Activated effector memory CD4-positive, alpha-beta T cell treated with Interleukin-2 at 50 U/mL for 16 hours (primary cell): ENCODE measurements around the gene MORC1.
"Not testable (repeated sequence)": the region's sequence is repeated elsewhere in the genome, so short reads cannot be mapped to it uniquely, and the experiment has no call there.

Experiments used
- DNase-seq: peaks from one replicate; pipeline ENCODE4 v3.0.0-alpha.2; 2020

MORC1 gene, protein sequence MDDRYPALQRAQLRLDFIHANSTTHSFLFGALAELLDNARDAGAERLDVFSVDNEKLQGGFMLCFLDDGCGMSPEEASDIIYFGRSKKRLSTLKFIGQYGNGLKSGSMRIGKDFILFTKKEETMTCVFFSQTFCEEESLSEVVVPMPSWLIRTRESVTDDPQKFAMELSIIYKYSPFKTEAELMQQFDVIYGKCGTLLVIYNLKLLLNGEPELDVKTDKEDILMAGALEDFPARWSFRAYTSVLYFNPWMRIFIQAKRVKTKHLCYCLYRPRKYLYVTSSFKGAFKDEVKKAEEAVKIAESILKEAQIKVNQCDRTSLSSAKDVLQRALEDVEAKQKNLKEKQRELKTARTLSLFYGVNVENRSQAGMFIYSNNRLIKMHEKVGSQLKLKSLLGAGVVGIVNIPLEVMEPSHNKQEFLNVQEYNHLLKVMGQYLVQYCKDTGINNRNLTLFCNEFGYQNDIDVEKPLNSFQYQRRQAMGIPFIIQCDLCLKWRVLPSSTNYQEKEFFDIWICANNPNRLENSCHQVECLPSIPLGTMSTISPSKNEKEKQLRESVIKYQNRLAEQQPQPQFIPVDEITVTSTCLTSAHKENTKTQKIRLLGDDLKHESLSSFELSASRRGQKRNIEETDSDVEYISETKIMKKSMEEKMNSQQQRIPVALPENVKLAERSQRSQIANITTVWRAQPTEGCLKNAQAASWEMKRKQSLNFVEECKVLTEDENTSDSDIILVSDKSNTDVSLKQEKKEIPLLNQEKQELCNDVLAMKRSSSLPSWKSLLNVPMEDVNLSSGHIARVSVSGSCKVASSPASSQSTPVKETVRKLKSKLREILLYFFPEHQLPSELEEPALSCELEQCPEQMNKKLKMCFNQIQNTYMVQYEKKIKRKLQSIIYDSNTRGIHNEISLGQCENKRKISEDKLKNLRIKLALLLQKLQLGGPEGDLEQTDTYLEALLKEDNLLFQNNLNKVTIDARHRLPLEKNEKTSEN

DNA sequence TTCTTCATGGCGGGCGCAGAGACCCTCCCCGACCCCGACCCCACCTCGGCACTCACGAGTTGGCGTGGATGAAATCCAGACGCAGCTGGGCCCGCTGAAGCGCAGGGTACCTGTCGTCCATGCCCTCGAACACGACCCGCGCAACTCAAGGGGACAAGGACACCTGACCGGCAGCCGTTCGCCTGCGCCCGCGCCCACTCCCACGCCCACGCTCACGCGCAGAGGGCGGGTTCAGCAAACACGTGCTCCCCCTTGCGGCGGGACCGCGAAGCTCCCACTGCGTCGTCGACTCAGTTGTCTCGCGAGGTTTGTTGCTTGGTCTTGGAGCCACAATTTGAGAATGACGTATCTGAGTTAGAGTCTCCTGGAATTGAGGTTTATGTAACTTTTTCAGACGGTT lies at the start of gene MORC1:
TSS of gene MORC1 (minus strand) at position 196 of the 400 bp plus-strand sequence. CDS start at position 121, 75 bp downstream.
- DNase-seq, result no peak

DNA sequence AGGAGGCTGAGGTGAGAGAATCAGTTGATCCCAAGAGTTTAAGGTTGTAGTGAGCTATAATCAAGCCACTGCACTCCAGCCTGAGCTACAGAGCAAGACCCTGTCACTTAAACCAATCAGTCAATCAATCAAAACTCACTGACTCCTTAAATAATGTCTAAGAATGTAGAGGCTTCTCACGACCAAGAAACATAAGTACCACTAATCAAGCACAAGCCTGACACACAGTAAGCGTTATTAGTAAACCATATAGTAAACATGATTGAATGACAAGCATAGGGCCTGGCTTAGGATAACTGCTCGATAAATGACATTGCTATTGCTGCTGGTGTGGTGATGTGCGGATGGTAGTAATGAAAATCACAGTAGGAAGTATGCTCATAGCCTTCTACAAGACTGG lies 48.0 kb upstream of the MORC1 start:
- DNase-seq, result no peak

DNA sequence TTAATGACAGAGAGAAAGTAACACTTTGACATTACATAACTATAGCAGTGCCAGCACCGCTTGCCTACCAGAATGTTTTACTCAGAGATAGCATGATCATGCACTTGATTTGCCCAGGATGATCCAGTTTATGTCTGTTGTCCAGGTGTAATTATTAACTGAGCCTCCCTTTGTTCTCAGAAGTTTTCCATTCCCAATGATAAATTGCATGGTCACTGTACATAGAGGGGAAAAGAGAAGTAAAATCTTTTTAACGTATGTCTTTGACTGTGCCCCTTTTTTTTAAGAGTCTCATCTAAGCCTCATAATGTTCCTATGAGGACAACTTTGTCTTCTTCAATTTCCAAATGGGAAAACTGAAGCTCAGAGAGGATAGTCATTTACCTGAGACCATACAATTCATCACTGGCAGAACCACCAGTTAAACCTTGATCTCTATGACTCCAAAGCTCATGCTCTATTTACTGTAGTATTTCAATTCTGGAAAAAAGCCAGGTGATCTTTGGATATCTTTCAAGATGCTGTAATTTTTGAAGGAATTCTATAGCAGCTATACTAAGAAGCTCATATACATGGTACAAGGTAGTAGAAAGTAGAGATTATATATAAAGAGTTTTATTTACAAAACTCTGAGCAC lies 43.7 kb upstream of the MORC1 start:
- no peak for DNase-seq

DNA sequence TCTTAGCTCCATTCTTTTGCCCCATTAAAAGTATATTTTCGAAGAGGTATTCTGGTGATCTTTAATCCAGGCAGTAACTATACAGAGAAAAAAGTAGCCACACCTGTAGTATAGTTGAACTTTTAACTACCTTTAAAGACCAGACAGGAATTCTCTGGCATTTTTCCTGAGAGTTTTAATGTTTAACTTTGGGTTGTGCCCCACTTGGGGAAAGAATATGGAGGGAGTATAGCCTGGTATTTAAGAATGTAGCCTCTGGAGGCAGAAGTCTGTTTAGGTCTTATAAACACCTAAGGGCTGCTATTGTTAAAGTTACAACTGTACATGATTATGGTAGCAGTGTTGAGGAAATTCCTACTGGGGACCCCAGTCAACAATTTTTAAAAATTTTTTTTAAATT lies 37.9 kb upstream of the MORC1 start:
- no peak for DNase-seq

DNA sequence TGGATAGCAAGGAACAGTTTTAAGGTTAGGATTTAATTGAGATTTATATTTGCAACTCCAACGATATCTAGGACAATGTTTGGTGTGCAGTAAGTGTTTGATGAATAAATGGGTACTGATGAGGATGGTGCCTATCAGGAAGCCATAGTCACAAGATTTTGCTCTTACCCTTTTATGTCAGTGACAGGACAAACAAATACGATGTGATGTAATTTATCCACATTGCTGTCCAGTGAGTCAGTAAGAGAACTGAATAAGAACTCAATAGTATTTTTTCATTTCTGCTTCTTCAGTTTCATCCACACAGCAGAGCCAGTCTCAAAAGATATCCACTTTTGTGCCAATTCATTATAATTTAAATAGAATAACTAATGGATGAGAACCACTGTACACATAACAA lies 37.0 kb upstream of the MORC1 start:
- no peak for DNase-seq

DNA sequence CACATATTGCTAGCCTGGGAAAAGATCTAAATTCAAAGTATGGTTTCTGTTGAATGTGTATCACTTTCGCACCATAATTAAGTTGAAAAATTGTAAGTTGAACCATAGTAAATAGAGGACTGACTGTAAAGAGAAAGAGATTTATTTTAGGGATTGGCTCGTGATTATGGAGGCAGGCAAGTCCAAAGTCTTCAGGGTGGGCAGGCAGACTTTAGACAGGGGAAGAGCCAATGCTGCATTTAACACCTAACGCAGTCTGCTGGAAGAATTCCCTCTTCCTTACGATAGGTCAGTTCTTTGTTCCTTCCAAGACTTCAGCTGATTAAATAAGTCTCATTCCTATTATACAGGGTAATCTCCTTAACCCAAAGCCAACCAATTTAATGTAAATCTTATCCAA lies 34.4 kb upstream of the MORC1 start:
- no peak for DNase-seq

DNA sequence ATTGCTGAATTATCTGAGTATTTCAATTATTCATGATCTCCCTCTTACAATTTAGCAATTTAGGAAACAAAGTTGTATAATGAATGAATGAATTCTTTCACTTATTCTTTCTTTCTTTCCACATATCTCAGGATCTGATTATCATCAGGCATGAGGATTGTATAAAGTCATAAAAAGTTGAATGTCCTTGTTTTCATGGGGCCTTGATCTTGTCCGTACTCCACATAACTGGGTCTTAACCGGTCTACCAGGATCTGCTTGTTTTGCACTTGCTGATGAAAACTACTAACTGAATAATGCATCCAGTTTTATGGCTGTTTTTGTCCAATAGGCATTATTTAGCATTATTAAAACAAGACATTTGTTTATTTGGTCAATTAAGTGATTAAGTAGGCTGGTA lies 31.1 kb upstream of the MORC1 start:
- no peak for DNase-seq

DNA sequence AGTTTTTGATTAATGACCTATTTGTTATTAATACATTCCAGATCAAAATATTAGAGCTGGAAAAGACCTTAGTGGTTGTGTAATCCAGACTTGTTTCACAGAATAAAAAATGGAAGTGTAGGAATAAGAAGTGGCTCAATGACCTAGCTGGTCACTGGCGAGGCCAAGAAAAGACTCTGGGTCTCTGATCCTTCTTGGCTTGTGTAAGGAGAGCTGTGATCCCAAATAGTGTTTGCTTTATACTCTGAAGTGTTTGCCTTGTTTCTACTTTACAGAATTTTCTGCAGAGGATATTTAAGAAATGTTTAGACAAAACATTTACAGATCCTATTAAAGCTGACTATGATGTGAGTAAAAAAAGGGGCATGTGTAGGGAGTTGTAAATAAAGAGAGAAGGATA lies 25.7 kb upstream of the MORC1 start:
- no peak for DNase-seq

DNA sequence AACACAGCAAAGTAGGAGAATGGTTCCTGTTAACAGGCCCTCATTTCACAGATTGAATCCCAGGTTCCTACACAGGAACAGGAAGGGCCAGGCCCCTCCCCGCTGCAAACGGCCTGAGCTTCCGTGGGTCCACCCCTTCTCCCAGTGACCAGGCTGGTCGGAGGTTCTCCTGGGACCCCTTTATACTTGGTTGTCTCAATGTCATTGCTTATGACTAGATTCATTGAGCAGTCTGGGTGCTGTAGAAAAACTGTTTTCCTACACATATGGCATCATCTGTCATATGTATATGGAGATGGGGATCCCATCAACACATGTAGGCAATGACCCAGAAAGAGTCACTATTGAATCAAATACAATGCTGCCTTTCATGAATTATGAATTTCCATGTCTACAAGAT lies 22.4 kb upstream of the MORC1 start:
- no peak for DNase-seq

DNA sequence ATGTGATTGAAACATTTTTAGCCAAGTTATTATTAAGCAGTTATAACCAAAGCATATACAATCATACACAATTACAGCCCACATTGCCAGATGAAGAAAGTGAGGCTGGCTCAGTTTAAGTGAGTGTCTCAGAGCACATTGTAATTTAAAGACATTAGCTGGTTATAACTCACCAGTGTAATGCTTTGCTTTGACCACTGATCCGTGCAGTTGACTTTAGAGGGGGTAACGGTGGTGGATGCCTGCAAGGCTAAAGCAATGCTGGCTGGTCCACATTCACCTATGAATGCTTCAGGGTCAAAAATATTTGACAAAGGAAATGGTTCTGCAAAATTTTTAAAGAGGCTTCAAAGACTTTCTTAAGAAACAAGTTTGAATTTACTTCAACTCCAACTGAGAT lies 19.8 kb upstream of the MORC1 start:
- no peak for DNase-seq

DNA sequence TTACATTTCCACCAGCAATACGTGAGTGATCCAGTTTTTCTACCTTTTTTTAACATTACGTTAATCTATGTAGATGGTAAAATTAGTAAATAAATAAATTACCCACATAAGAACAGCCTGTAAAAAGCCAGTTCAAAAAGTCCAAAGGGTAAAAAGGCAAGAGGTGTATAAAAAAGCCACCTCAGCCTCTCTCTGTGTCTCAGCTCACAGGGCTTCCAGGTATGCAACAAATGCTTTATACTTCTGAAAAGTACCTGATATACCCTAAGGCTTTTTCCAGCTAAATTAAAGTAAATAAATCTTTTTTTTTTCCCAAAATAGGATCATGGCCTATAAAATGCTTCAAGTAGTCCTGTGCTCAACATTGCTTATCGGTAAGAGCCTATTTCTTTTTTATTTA lies 18.6 kb upstream of the MORC1 start, which contains the start of gene C3orf85:
TSS of gene C3orf85 (plus strand) at position 197 of the 400 bp plus-strand sequence. CDS start at position 326, 129 bp downstream.
- no peak for DNase-seq

DNA sequence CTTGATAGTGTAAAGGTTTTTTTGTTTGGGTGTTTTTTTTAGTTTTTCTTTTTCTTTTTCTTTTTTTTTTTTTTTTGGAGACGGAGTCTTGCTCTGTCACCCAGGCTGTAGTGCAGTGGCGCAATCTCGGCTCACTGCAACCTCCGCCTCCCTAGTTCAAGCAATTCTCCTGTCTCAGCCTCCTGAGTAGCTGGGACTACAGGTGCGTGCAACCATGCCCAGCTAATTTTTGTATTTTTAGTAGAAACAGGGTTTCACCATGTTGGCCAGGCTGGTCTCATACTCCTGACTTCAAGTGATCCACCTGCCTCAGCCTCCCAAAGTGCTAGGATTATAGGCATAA lies 15.5 kb upstream of the MORC1 start:
- not testable (repeated sequence) for DNase-seq

DNA sequence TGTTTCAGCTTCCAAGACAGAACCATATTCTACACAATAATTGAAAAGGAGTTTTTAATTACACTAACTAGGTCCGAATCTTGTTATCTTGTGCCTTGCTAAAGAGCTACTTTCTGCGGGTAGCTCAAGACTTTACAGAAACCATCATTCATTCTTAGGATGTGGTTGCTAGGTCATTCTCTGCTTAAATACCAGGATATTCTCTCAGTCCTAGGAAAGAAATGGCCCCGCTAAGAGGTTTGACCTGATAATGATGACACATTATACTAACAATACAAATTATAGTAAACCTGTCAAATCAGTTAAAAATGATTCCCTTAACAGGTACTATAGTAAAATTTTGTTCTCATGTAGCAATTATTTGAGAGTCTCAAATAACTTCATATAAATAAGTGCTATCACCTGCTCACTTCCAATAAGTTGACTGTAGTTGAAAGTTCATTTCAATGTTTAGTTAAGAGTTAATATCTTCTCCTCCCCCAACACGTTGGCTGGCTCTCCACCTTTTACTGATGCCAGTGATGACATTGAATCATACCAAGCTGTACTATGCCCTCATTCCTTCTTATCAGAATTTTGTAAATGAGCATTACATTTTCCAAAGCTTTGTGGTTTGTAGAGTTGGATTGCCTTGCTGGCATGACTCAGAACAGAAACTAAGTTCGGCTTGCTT lies 15.0 kb upstream of the MORC1 start:
- DNase-seq, result no peak

DNA sequence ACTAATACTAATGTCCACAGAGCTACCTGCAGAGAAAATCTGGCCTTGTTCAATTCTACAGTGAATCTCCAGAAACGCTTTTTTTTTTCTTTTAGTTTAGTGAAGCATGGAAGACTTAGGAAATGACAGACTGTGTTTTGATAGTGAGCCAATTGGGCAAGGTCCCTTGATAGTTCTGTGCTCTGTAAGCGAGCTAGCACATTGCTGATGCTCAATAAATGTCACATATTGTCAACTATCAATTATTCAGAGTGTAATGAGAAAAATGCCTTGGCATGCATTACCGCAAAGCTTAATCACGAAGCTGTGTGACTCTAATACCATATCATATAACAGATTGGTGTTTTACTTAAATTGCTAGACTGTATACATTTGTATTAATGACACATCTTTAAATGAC lies 13.3 kb upstream of the MORC1 start:
- DNase-seq, result no peak

DNA sequence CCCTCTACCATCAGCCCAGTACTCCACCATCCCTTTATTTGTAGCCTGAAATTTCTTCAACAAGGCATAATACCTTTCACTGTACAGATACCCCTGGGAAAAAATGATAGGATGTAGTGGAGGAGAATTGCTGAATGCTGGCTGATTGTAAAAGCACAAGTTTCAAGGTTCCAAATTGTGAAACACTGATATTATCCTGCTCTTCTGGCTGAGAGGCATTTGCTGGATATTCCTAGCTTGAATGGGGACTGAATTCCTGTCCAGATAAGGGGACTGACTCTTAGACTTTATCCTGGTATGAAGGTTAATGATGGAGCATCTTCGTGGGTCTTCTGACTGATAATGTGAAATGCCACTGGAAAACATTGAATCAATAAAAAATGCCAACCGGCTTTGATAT lies 9.6 kb upstream of the MORC1 start:
- DNase-seq, result no peak

DNA sequence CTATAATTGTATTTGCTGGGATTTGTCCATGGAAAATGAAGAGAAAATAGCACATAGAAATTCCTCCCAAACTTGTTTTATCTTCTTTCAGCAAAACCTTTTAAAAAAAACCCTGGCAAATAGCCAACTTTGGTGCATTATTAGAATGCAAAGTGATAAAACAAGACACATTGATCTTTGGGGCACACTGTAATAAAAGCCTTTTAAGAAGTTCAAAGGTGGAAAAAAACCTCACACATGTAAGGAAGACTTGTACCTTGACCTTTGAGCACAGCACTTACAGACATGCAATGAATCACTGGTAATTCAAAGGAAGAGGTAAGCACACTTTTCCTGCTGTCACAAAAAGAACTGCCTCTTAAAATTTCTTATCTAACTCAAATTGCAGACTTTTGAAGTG lies 8.0 kb upstream of the MORC1 start:
- no peak for DNase-seq

DNA sequence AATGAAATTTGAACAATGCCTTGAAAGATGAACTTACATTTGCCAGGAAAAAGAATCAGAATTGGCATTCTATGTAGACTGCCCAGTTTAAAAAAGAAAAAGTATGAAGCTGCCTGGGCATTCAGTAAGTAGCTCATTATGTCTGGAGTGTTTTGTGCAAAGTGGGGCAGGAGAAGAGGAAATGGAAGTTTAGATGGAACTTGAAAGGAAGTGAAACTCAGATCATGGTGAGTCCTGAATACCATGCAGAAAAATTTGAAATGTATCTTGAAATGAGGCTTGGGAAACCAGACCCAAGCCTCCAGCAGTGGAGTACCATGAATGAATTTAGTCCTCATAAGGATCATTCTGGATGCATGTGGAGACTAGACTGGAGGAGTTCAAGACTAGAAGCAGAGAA lies 4.8 kb upstream of the MORC1 start:
- DNase-seq, result no peak

DNA sequence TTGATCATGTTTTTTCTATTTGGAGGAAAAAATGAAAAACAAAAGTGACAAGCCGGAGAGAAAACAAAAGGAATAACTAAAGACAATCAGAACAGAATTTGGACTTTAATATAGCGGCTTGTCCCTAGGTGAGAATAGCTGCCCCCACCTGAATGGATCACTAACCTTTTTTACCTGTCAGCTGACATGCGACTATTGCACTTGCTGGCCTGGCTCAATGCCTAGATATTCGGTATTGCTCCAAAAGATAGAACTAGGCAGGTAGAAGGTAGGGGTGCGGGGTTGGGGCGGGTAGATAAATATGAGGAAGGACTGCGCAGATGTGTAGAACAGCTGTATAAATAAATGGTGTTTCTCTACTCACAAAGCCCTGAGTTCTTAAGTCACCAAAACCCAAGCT lies 650 bp upstream of the MORC1 start:
- no peak for DNase-seq

DNA sequence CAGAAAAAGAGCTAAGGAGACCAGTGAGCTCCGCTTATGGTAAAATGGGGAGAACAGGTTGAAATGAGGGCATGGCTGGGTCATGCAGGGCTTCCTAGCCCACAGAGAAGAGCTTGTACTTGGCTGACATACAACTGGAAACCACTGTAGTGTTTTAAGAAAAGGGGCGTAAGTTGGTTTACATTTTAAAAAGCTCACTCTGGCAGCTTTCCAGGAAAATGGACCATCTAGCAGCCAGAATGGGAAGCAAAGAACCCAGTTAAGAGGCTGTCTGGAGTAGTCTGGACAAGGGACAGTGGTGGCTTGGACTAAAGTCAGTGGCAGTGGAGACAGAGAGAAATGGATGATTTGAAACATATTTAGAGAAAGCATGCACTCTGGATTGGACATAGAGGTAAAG lies 1.9 kb downstream of the MORC1 start:
- DNase-seq, result no peak

DNA sequence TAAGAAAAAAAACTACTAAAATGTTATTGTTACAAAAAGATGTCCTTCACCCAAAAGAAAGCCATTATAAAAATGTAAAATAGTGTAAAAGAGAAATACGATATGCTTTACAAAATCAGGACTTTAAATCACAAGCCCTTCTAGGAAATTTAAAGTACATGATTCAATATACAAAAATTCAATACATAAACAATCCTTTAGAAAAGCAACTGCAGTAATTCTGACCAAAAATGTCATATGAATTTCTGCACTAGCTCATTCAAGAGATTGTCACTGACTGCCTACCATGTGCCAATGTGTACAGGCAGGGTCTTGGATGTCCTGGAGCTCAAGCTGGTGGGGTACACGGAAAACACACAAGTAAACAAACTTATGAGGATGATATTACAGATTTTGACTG lies 2.5 kb downstream of the MORC1 start:
- DNase-seq, result no peak

DNA sequence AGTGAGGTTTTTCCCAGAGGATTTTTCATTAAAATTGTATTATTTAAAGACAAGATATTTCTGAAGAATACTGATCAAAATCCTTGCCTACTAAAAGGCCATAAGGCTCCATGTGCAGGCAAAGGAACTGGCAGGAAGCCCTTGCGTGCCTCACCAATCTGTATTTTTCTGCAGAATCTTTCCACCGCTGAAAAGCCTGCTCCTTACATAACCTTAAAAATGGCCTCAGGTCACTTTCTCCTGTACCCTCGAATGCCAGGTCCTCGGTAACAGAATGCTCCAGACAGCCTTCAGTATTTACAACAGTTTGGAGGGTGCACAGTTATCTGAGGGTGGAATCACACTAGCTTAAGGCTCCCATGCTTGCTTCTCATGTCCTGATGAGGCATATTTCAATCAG lies 3.2 kb downstream of the MORC1 start:
- no peak for DNase-seq

DNA sequence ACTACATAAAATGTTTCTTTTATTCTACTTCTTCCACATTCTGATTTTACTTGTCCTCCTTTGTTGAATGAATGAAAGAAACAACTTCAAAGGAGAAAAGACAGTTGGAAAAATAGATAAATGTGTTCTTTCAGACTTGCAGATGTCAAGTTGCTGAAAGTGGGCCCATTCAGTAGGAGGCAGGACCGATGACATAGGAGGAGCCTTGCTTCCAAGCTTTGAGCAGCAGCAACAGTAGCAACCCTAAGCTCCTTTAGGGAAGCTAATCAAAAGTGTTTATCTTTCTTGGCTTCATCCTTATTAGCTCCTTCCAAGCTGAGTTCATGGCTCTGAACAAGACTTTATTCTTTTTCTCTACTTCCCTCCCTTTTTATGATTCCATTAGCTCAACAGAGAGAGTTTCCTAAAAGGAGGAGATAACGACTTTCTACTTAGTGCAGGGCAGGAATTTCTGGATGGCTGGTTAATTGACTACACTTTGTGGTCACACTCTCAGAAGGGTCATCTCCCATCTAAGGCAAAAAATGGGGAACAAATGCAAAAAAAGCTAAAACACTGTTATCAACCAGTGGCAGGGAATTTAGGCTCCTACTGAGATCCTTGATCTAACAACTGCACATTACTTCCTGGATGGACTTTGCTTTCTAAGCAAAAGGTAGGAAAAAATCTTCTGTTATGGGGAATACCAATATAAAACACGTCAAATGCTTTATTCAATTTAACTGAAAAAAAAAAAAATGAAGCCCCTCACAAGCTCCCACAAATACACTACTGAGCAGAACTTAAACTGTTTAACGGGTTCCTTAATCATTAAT lies 4.8 kb downstream of the MORC1 start:
- no peak for DNase-seq
